Endothelial cell (in vitro differentiated cells): ENCODE data around the gene FCAR. TPM values are rescaled to one million over a fixed set of nuclear protein-coding genes. Genes with fewer than 3 reads are reported as not detected.
"Not testable (repeated sequence)": the region's sequence is repeated elsewhere in the genome, so short reads cannot be mapped to it uniquely, and the experiment has no call there.

Experiments used
- DNase-seq: peaks from one replicate; pipeline ENCODE4 v3.0.0; 2021; ENCODE audit warnings: low spot score
- H3K27ac Mint-ChIP-seq: one replicate; pipeline ENCODE4 v1.8.0; 2021; ENCODE audit warnings: mixed read lengths, inconsistent platforms; ENCODE audit not compliant: unreplicated experiment
- H3K27me3 Mint-ChIP-seq: one replicate; pipeline ENCODE4 v1.8.0; 2021; ENCODE audit warnings: mild to moderate bottlenecking, moderate library complexity, mixed read lengths, inconsistent platforms; ENCODE audit not compliant: unreplicated experiment
- H3K36me3 Mint-ChIP-seq: one replicate; pipeline ENCODE4 v1.8.0; 2021; ENCODE audit warnings: mild to moderate bottlenecking, low read depth, mixed read lengths, inconsistent platforms; ENCODE audit not compliant: unreplicated experiment
- H3K4me1 Mint-ChIP-seq: one replicate; pipeline ENCODE4 v1.8.0; 2021; ENCODE audit warnings: mild to moderate bottlenecking, mixed read lengths, inconsistent platforms; ENCODE audit not compliant: unreplicated experiment
- H3K4me3 Mint-ChIP-seq: one replicate; pipeline ENCODE4 v1.8.0; 2021; ENCODE audit warnings: mild to moderate bottlenecking, mixed read lengths, inconsistent platforms; ENCODE audit not compliant: unreplicated experiment
- H3K9me3 Mint-ChIP-seq: one replicate; pipeline ENCODE4 v1.8.0; 2021; ENCODE audit warnings: mixed read lengths, inconsistent platforms; ENCODE audit not compliant: unreplicated experiment
- CTCF ChIP-seq: fragments of 200-600 bp; sonication (generic); IDR thresholded peaks from one replicate; pipeline ENCODE4 v1.5.0; 2021; ENCODE audit warnings: antibody characterized with exemption; ENCODE audit not compliant: unreplicated experiment
- total RNA-seq: library from RNA; stranded (reverse); fragmentation: NEBNext Ultra II Directional; extraction: Animal tissue kit (Norgen Biotek cat#: 25700); gene quantifications from one replicate; pipeline ENCODE4 v1.2.1, GENCODE V29; 2021; ENCODE audit not compliant: unreplicated experiment

The FCAR gene
- total RNA-seq, 1 donor from 2014 or later = not detected

DNA sequence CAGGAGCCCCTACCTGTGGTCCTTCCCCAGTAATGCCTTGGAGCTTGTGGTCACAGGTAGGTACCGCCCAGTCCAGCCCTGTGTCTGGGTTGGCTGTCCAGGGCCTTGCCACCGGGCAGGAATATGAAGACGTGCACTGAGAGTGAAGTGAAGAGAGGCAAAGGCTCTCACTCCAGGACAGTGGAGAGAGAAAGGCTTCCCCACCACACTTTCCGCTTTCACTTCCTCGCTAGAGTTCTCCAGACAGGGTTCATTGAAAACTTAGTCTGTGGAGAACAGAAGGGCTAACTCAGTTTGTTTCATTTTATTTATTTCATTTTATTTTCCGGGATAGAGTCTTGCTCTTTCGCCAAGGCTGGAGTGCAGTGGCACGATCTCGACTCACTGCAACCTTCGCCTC, 14.2 kb downstream of the FCAR start:
- no peak overlapping the region for H3K4me3 Mint-ChIP-seq

DNA sequence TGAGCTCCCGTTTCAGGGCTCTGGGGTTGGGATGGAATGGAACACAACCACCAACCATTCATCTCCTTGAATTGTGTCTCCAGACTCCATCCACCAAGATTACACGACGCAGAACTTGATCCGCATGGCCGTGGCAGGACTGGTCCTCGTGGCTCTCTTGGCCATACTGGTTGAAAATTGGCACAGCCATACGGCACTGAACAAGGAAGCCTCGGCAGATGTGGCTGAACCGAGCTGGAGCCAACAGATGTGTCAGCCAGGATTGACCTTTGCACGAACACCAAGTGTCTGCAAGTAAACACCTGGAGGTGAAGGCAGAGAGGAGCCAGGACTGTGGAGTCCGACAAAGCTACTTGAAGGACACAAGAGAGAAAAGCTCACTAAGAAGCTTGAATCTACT, 15.5 kb downstream of the FCAR start:
- Mint-ChIP-seq H3K36me3 (no peaks in the 10 kb centered on the region), H3K9me3 (no peaks in the 10 kb centered on the region), H3K4me1 (no peaks in the 10 kb centered on the region), H3K27me3 (no peaks in the 10 kb centered on the region), H3K4me3 (no peak overlapping the region), H3K27ac (no peak overlapping the region)
- DNase-seq = no peak
- TF ChIP-seq CTCF = no peak

More for the DNA sequence above, 14.2 kb downstream of the FCAR start:
- Mint-ChIP-seq H3K9me3 (no peaks in the 10 kb centered on the region), H3K4me1 (no peaks in the 10 kb centered on the region), H3K36me3 (no peaks in the 10 kb centered on the region), H3K27ac (no peak overlapping the region), H3K27me3 (no peaks in the 10 kb centered on the region)
- TF ChIP-seq CTCF = no peak
- no peak for DNase-seq

DNA sequence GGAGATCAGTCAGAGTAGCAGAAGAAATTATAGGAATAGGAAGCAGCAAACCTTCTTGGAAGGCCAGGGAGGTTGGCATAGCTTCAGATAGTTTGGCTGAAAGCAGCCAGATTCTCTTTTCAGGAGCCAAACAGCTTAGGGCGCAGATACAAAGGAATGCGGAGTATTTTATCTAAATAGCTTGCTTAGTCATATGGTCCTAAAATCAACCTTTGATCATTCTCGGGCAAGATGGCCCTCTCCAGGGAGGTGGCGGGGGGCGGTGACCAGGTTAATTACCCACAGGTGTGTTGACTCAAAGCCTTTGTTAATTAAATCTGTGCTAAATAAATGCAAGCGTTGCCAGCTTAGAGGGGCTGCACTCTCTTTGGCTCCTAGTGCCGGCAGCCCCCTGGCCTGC, 19.4 kb downstream of the FCAR start:
- H3K27ac Mint-ChIP-seq = no peak overlapping the region

DNA sequence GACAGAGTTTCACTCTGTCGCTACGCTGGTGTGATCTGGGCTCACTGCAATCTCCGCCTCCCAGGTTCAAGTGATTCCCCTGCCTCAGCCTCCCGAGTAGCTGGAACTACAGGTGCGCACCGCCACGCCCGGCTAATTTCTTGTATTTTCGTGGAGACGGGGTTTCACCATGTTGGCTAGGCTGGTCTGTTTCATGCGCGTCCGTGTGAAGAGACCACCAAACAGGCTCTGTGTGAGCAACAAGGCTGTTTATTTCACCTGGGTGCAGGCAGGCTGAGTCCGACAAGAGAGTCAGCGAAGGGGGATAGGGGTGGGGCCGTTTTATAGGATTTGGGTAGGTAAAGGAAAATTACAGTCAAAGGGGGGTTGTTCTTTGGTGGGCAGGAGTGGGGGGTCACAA, 20.1 kb downstream of the FCAR start:
- H3K9me3 Mint-ChIP-seq, DNase-seq: not testable (repeated sequence)

More for the DNA sequence above, 19.4 kb downstream of the FCAR start:
- no peaks in the 10 kb centered on the region for H3K9me3 Mint-ChIP-seq
- H3K4me1 Mint-ChIP-seq = no peaks in the 10 kb centered on the region
- TF ChIP-seq CTCF = no peak
- no peaks in the 10 kb centered on the region for H3K36me3 Mint-ChIP-seq
- H3K4me3 Mint-ChIP-seq = no peak overlapping the region
- H3K27me3 Mint-ChIP-seq = no peaks in the 10 kb centered on the region
- DNase-seq = no peak

GRCh38 chr19:54896036-54896435, 22.0 kb downstream of the FCAR start:
- H3K4me1 Mint-ChIP-seq = no peaks in the 10 kb centered on the region
- no peak overlapping the region for H3K27ac Mint-ChIP-seq

More for the DNA sequence above, 20.1 kb downstream of the FCAR start:
- H3K36me3 Mint-ChIP-seq, H3K4me1 Mint-ChIP-seq, H3K27ac Mint-ChIP-seq, H3K4me3 Mint-ChIP-seq, H3K27me3 Mint-ChIP-seq: not testable (repeated sequence)

GRCh38 chr19:54898685-54899084, 24.6 kb downstream of the FCAR start:
- not testable (repeated sequence) for H3K9me3 Mint-ChIP-seq, H3K36me3 Mint-ChIP-seq, H3K27me3 Mint-ChIP-seq, H3K4me3 Mint-ChIP-seq, H3K27ac Mint-ChIP-seq, H3K4me1 Mint-ChIP-seq, DNase-seq

More at GRCh38 chr19:54896036-54896435, 22.0 kb downstream of the FCAR start:
- Mint-ChIP-seq H3K27me3 (peaks cover 2% of the 10 kb centered on the region), H3K9me3 (no peaks in the 10 kb centered on the region), H3K4me3 (no peak overlapping the region), H3K36me3 (no peaks in the 10 kb centered on the region)
- DNase-seq = no peak
- no peak for TF ChIP-seq CTCF

- not testable (repeated sequence) for H3K4me3 Mint-ChIP-seq
These were observed 25.6 kb downstream of the FCAR start for GRCh38 chr19:54899646-54900045.

GRCh38 chr19:54901153-54901552, 27.1 kb downstream of the FCAR start:
- not testable (repeated sequence) for H3K4me3 Mint-ChIP-seq, H3K27ac Mint-ChIP-seq, H3K4me1 Mint-ChIP-seq, H3K9me3 Mint-ChIP-seq, H3K27me3 Mint-ChIP-seq, H3K36me3 Mint-ChIP-seq, DNase-seq

More at GRCh38 chr19:54899646-54900045, 25.6 kb downstream of the FCAR start:
- not testable (repeated sequence) for DNase-seq, H3K36me3 Mint-ChIP-seq, H3K4me1 Mint-ChIP-seq, H3K27me3 Mint-ChIP-seq, H3K27ac Mint-ChIP-seq, H3K9me3 Mint-ChIP-seq
